Gastroesophageal sphincter (tissue), 4 donors: ENCODE measurements around the gene TJP3. TPM values are rescaled to one million over a fixed set of nuclear protein-coding genes. Genes with fewer than 3 reads are reported as not detected.

Source experiments
- ATAC-seq: fragments of 150-250 bp; one replicate; pipeline ENCODE4 v1.9.1; 2016; ENCODE audit warnings: mild to moderate bottlenecking, moderate library complexity
- H3K27ac ChIP-seq, 4 donors: fragments of 200-600 bp; sonication (generic) in 3 of 4; 1 replicate in 3 of 4; 2 replicates in 1 of 4; pipeline ENCODE4 v1.5.1; 2016 to 2019
- H3K27me3 ChIP-seq: fragments of 200-600 bp; sonication (generic); one replicate; pipeline ENCODE4 v1.5.1; 2019
- H3K36me3 ChIP-seq, 2 donors: fragments of 200-600 bp; sonication (generic); one replicate each; pipeline ENCODE4 v1.5.1; 2019; ENCODE audit warnings: control low read depth in 1 of 2
- H3K4me1 ChIP-seq, 3 donors: fragments of 200-600 bp; sonication (generic); 1 replicate in 2 of 3; 2 replicates in 1 of 3; pipeline ENCODE4 v1.5.1; 2016 to 2019; ENCODE audit warnings: control low read depth in 2 of 3
- H3K4me3 ChIP-seq, 2 donors: fragments of 200-600 bp; sonication (generic); one replicate each; pipeline ENCODE4 v1.5.1; 2019; ENCODE audit warnings: mild to moderate bottlenecking in 1 of 2, moderate library complexity in 1 of 2
- H3K9me3 ChIP-seq, 3 donors: fragments of 200-600 bp; sonication (generic); one replicate each; pipeline ENCODE4 v1.5.1; 2017 to 2019; ENCODE audit warnings: control low read depth in 2 of 3
- EP300 ChIP-seq: sonication (generic); formaldehyde crosslinking; IDR thresholded peaks from one replicate; pipeline ENCODE4 v1.6.1; 2017; ENCODE audit warnings: antibody characterized with exemption, mild to moderate bottlenecking
- POLR2A ChIP-seq, 2 donors: fragments of 450-650 bp; IDR thresholded peaks; one replicate each; pipeline ENCODE4 v1.6.1; 2017; ENCODE audit warnings: antibody characterized with exemption in 2 of 2, mild to moderate bottlenecking in 2 of 2, moderate library complexity in 1 of 2
- POLR2AphosphoS5 ChIP-seq: sonication (generic); formaldehyde crosslinking; IDR thresholded peaks from one replicate; pipeline ENCODE4 v1.6.1; 2017; ENCODE audit warnings: antibody characterized with exemption
- WGBS, 2 donors: methylation state at CpG; one replicate each; pipeline ENCODE4 v1.1.5; 2018; ENCODE audit warnings: low coverage in 1 of 2; 5-methylcytosine and 5-hydroxymethylcytosine counted together
- total RNA-seq, 4 donors: library from RNA; depleted of rRNA; stranded (reverse); fragments of >200 nt; gene quantifications; one replicate each; pipeline ENCODE4 v1.1.0, GENCODE V29; 2016
- TF ChIP-seq, protein P1 (sequence below), 4 experiments: fragments of 200-600 bp in 2 of 4; fragments of 450-650 bp in 2 of 4; sonication (generic) in 1 of 4; IDR thresholded peaks; one replicate each; pipeline ENCODE4 v1.5.1; 2017 to 2019; ENCODE audit warnings: antibody characterized with exemption in 4 of 4, mild to moderate bottlenecking in 2 of 4, moderate library complexity in 2 of 4

TJP3 gene
- total RNA-seq, 4 donors from 2014 or later, result 0.78 to 3.6 TPM; not detected in 2

DNA sequence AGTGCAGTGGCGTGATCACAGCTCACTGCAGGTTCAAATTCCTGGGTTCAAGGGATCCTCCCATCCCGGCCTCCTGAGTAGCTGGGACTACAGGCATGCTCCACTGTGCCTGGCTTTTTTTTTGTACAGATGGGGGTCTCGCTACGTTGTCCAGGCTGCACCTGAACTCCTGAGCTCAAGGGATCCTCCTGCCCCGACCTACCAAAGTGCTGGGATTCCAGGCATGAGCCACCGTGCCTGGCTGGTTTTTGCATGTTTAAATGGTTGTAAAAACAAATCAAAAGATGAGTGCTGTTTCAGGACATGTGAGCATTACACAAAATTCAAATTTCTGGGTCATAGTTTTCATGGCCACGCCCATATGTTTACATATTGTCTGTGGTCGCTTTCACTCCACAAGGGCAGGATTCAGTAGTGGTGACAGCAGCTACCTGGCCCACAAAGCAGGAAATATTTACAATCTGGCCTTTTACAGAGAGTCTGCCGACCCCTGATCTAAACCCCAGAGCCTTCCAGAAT, 72.7 kb downstream of the TJP3 start:
- Histone ChIP-seq H3K27me3 (peaks cover 73% of the 10 kb centered on the region), H3K36me3 (no peaks in the 10 kb centered on the region), H3K4me1 (peaks cover 0 to 10% (median 0%) of the 10 kb centered on the region in 3 donors), H3K4me3 (no peak overlapping the region), H3K9me3 (peaks cover 0 to 31% (median 2%) of the 10 kb centered on the region in 3 donors), H3K27ac (no peak overlapping the region)
- no peak for TF ChIP-seq POLR2A (IDR thresholded peaks at IDR 0.05)
- no peak for TF ChIP-seq EP300
- TF ChIP-seq, protein P1, sequence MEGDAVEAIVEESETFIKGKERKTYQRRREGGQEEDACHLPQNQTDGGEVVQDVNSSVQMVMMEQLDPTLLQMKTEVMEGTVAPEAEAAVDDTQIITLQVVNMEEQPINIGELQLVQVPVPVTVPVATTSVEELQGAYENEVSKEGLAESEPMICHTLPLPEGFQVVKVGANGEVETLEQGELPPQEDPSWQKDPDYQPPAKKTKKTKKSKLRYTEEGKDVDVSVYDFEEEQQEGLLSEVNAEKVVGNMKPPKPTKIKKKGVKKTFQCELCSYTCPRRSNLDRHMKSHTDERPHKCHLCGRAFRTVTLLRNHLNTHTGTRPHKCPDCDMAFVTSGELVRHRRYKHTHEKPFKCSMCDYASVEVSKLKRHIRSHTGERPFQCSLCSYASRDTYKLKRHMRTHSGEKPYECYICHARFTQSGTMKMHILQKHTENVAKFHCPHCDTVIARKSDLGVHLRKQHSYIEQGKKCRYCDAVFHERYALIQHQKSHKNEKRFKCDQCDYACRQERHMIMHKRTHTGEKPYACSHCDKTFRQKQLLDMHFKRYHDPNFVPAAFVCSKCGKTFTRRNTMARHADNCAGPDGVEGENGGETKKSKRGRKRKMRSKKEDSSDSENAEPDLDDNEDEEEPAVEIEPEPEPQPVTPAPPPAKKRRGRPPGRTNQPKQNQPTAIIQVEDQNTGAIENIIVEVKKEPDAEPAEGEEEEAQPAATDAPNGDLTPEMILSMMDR (IDR thresholded peaks at IDR 0.05), result no peak
- no peak for ATAC-seq
- 92% methylated on average over 2 to 4 of the region's 9 CpGs for WGBS, 2 donors

DNA sequence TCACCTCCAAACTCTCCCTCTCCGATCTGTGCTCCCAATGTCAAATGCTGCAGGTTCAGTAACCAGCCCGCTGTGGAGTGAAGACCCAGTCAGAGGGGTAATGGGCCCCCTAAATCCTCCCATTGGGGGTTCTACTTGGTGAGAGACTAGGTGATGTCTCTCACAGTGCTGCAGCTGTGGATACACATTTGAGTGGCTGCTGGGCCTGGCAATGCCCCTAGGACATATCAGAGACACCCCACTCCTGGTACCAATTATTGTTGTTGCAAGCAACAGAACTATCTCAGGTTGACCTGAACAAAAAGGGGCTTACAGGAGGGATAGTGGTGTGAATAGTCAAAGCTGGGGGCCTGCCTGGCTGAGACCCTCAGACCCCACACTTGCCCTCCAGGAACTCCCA, 73.4 kb downstream of the TJP3 start:
- Histone ChIP-seq H3K36me3 (no peaks in the 10 kb centered on the region), H3K27ac (no peak overlapping the region), H3K4me1 (peaks cover 0 to 13% (median 0%) of the 10 kb centered on the region in 3 donors), H3K4me3 (no peak overlapping the region), H3K27me3 (peaks cover 81% of the 10 kb centered on the region), H3K9me3 (peaks cover 0 to 31% (median 2%) of the 10 kb centered on the region in 3 donors)
- TF ChIP-seq EP300 (no peak), POLR2A (IDR thresholded peaks at IDR 0.05) (no peak), POLR2AphosphoS5 (no peak)
- TF ChIP-seq, protein P1 (IDR thresholded peaks at IDR 0.05), result no peak
- whole genome bisulfite sequencing, 2 donors, result 100% methylated on average over 1 of the region's 2 CpGs; no CpG with 5 or more reads in 1 of the 2 donors
- ATAC-seq, result no peak

DNA sequence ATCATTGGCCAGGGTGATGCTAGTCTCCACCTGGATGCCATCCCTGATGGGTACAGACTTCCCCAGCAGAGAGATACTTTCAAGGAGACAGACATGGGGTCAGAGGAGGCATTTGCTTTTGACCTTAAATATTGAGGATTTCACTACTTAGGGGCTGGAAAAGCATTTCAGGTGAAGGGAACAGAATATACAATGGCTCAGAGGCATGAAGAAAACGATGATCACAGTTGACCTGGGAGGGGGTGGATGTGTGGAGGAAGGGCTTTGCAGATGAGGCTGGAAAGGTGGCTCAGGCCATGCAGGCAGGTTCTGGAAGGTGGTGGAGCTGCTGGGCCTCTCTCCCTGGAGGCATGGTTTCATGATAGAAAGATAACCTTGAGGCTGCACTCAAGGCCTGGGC, 74.1 kb downstream of the TJP3 start:
- ATAC-seq, result no peak
- WGBS, 2 donors, result 93 to 100% methylated on average over 1 of the region's 1 CpG
- peaks cover 87% of the 10 kb centered on the region for H3K27me3 ChIP-seq

DNA sequence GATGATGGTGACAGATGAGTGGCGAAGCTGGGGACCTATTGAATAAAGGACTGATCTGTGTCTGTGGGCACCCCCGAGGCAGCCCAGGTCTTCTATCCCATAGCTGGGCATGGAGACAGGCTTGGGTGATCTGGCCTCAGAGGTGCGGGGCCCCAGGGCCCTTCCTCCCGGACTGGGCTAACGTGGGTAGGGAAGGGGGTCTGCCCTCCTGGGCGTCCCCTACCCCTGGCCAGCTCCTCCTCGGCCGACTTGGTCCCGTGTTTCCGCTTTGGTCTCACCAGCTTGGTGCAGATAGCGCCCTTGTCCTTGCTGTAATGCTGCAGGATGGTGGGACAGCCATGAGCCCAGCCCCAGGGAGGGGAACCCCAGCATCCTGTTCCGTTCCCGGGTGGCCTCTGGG, 74.7 kb downstream of the TJP3 start:
- 83% methylated on average over 2 of the region's 13 CpGs; no CpG with 5 or more reads in 1 of the 2 donors for WGBS, 2 donors
- Histone ChIP-seq H3K27me3 (peaks cover 84% of the 10 kb centered on the region), H3K27ac (no peak overlapping the region)

More for the DNA sequence above, 74.1 kb downstream of the TJP3 start:
- TF ChIP-seq EP300 (no peak), POLR2AphosphoS5 (no peak)
- H3K4me3 ChIP-seq, result no peak overlapping the region
- no peak overlapping the region for H3K27ac ChIP-seq
- no peaks in the 10 kb centered on the region for H3K36me3 ChIP-seq
- H3K9me3 ChIP-seq, result peaks cover 0 to 31% (median 2%) of the 10 kb centered on the region in 3 donors
- peaks cover 0 to 13% (median 0%) of the 10 kb centered on the region in 3 donors for H3K4me1 ChIP-seq

DNA sequence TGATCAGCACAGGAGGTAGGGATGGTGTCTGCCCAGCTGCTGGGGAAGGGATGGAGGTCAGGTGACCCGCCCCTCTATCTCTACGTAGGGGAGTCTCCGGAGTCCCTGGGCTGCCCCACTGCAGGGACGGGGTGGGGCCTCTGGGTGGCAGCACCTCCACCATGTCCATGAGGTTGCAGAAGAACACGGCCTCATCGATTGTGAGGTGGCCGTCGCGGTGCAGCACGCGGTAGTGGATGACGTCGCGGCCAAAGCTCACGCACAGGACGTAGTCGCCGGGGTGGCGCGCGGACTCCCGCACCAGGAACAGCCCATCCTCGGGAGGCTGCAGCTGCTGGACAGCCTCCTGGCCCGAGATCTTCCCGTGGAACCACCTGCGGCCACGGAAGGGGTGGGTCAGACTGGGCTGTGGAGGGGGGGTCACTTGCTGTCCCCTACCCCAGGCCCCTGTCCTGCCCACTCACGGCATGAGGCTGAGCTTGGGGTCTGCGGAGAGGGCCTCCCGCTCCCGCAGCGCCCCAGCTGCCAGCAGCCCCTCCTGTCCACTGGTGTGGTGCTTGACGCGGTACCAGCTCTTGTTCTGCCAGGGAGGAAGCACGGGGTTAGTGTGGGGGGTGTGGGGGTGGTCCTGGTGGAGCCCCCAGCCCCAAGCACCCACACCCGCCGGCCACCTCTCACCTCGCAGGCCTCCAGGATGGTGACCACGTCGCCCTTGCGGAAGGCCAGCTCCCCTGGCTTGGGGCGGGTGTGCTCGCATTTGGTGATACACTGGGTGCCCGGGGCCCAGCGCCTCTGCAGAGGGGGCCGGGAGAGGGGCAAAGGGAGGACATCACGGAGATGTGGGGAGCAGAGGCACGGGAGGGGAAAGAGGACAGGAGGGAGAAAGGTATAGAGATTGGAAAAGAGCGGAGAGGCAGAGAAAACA, 75.7 kb downstream of the TJP3 start:
- WGBS, 2 donors, result 57% methylated on average over 1 of the region's 49 CpGs; no CpG with 5 or more reads in 1 of the 2 donors
- ATAC-seq, result no peak
- Histone ChIP-seq H3K27me3 (peaks cover 74% of the 10 kb centered on the region), H3K4me1 (peaks cover 0 to 13% (median 0%) of the 10 kb centered on the region in 3 donors), H3K27ac (no peak overlapping the region), H3K36me3 (no peaks in the 10 kb centered on the region), H3K4me3 (no peak overlapping the region), H3K9me3 (peaks cover 0 to 31% (median 2%) of the 10 kb centered on the region in 3 donors)
- TF ChIP-seq, protein P1 (IDR thresholded peaks at IDR 0.05), result no peak
- TF ChIP-seq POLR2AphosphoS5 (no peak), EP300 (no peak), POLR2A (IDR thresholded peaks at IDR 0.05) (no peak)

More for the DNA sequence above, 74.7 kb downstream of the TJP3 start:
- no peaks in the 10 kb centered on the region for H3K36me3 ChIP-seq
- H3K4me1 ChIP-seq, result peaks cover 0 to 13% (median 0%) of the 10 kb centered on the region in 3 donors
- ATAC-seq, result no peak
- no peak for TF ChIP-seq EP300
- no peak for TF ChIP-seq POLR2AphosphoS5
- TF ChIP-seq, protein P1 (IDR thresholded peaks at IDR 0.05), result no peak
- no peak for TF ChIP-seq POLR2A (IDR thresholded peaks at IDR 0.05)
- H3K9me3 ChIP-seq, result peaks cover 0 to 31% (median 2%) of the 10 kb centered on the region in 3 donors
- H3K4me3 ChIP-seq, result no peak overlapping the region
